Stimulated activated CD8-positive, alpha-beta memory T cell treated with anti-CD3 and anti-CD28 coated beads, Interleukin-15, amount 100 ng/mL, for 48 hours (primary cell): ENCODE measurements around the gene FDX2.
"Not testable (repeated sequence)": the region's sequence is repeated elsewhere in the genome, so short reads cannot be mapped to it uniquely, and the experiment has no call there.

Source experiments
- DNase-seq, 2 donors: peaks; one replicate each; pipeline ENCODE4 v3.0.0-alpha.2; 2020; ENCODE audit warnings: low read depth in 2 of 2

The FDX2 gene

GRCh38 chr19:10284065-10284959 lies 31.5 kb downstream of the FDX2 start:
- no peak for DNase-seq

- no peak for DNase-seq
Observed at GRCh38 chr19:10283301-10284064, 32.3 kb downstream of the FDX2 start.

GRCh38 chr19:10282043-10282442 lies 33.8 kb downstream of the FDX2 start:
- not testable (repeated sequence) for DNase-seq

- DNase-seq: no peak
Observed at GRCh38 chr19:10279737-10280442, 35.9 kb downstream of the FDX2 start.

- DNase-seq: no peak
Observed at GRCh38 chr19:10278935-10279334, 36.9 kb downstream of the FDX2 start.

- no peak for DNase-seq
Observed at GRCh38 chr19:10277795-10278589, 37.8 kb downstream of the FDX2 start.

- no peak for DNase-seq
Observed at GRCh38 chr19:10274589-10274988, 41.2 kb downstream of the FDX2 start.

- DNase-seq: no peak
Observed at GRCh38 chr19:10271543-10272086, 44.2 kb downstream of the FDX2 start.

GRCh38 chr19:10270616-10271394 lies 45.0 kb downstream of the FDX2 start, which contains the start of gene ICAM1:
ICAM1 (plus strand) TSS chr19:10271120; CDS start chr19:10271160, 40 bp downstream.
- DNase-seq: peak; percentile 76 to 77

- peak; percentile 83 for DNase-seq
Observed at GRCh38 chr19:10270180-10270615, 45.6 kb downstream of the FDX2 start.

- DNase-seq: peak; percentile 76 to 81
Observed at GRCh38 chr19:10269333-10270179, 46.3 kb downstream of the FDX2 start.

- no peak for DNase-seq
Observed at GRCh38 chr19:10268071-10268470, 47.7 kb downstream of the FDX2 start.

- no peak for DNase-seq
Observed at GRCh38 chr19:10266706-10267105, 49.1 kb downstream of the FDX2 start.

- no peak for DNase-seq
Observed at GRCh38 chr19:10262771-10263170, 53.0 kb downstream of the FDX2 start.

GRCh38 chr19:10260141-10260584 lies 55.7 kb downstream of the FDX2 start:
- DNase-seq: peak; percentile 65 to 67
